Esophagus squamous epithelium (tissue), 5 donors: ENCODE data around the gene RASA3. TPM values are rescaled to one million over a fixed set of nuclear protein-coding genes. Genes with fewer than 3 reads are reported as not detected.

Source experiments
- DNase-seq: peaks from one replicate; lab custom pipeline; 2025; lab: John Stamatoyannopoulos, UW
- H3K27ac ChIP-seq, 4 donors: fragments of 200-600 bp; sonication (generic); one replicate each; pipeline ENCODE4 v1.5.1; 2016 to 2019; ENCODE audit warnings: mild to moderate bottlenecking in 1 of 4
- H3K27me3 ChIP-seq, 4 donors: fragments of 200-600 bp; sonication (generic); 1 replicate in 3 of 4; 2 replicates in 1 of 4; pipeline versions ENCODE4 v1.5.1 to v1.6.0; 2017 to 2021; ENCODE audit warnings: antibody characterized with exemption in 1 of 4
- H3K36me3 ChIP-seq, 3 donors: fragments of 200-600 bp; sonication (generic); one replicate each; pipeline ENCODE4 v1.5.1; 2016 to 2019
- H3K4me1 ChIP-seq, 3 donors: fragments of 200-600 bp; sonication (generic); one replicate each; pipeline ENCODE4 v1.5.1; 2017 to 2019
- H3K4me3 ChIP-seq, 4 donors: fragments of 200-600 bp; sonication (generic); 1 replicate in 3 of 4; 2 replicates in 1 of 4; pipeline ENCODE4 v1.5.1; 2016 to 2019; ENCODE audit warnings: mild to moderate bottlenecking in 2 of 4, moderate library complexity in 1 of 4
- H3K9me3 ChIP-seq, 3 donors: fragments of 200-600 bp; sonication (generic); one replicate each; pipeline ENCODE4 v1.5.1; 2016 to 2019
- POLR2A ChIP-seq, 4 donors: fragments of 450-650 bp; IDR thresholded peaks; one replicate each; pipeline ENCODE4 v1.6.1; 2017; ENCODE audit warnings: antibody characterized with exemption in 4 of 4, mild to moderate bottlenecking in 4 of 4, moderate library complexity in 3 of 4
- WGBS, 2 donors: methylation state at CpG; one replicate each; pipeline ENCODE4 v1.1.5; 2018; 5-methylcytosine and 5-hydroxymethylcytosine counted together
- intact Hi-C: fragments of 100-400 bp; cut with DNase I; formaldehyde crosslinking; loops from one replicate; pipeline ENCODE4 v1.15.0; 2022
- total RNA-seq, 4 donors: library from RNA; depleted of rRNA; stranded (reverse); fragments of >200 nt; gene quantifications; one replicate each; pipeline ENCODE4 v1.1.0, GENCODE V29; 2016
- TF ChIP-seq, protein P1 (sequence below), 6 experiments: fragments of 450-650 bp in 4 of 6; fragments of 200-600 bp in 2 of 6; sonication (generic) in 2 of 6; IDR thresholded peaks; one replicate each; pipeline ENCODE4 v1.5.1; 2016 to 2019; ENCODE audit warnings: antibody characterized with exemption in 6 of 6, mild to moderate bottlenecking in 4 of 6, moderate library complexity in 4 of 6
- donor health status: DM: yes; HTN: yes; CAD: no.

Gene RASA3
- total RNA-seq, 4 donors from 2014 or later: 1.4 to 8.8 (median 3.1) TPM

- Histone ChIP-seq H3K4me1 (peaks cover 10 to 29% (median 21%) of the 10 kb centered on the region in 3 donors), H3K9me3 (no peaks in the 10 kb centered on the region), H3K4me3 (no peak overlapping the region), H3K27me3 (peaks cover 0 to 3% (median 0%) of the 10 kb centered on the region in 4 donors), H3K36me3 (no peaks in the 10 kb centered on the region), H3K27ac (no peak overlapping the region)
- DNase-seq: no peak
- 15 to 40% methylated on average over 4 of the region's 17 CpGs for WGBS, 2 donors
- intact Hi-C loops: no loop called here
- no peak for TF ChIP-seq POLR2A (IDR thresholded peaks at IDR 0.05)
- TF ChIP-seq, protein P1, sequence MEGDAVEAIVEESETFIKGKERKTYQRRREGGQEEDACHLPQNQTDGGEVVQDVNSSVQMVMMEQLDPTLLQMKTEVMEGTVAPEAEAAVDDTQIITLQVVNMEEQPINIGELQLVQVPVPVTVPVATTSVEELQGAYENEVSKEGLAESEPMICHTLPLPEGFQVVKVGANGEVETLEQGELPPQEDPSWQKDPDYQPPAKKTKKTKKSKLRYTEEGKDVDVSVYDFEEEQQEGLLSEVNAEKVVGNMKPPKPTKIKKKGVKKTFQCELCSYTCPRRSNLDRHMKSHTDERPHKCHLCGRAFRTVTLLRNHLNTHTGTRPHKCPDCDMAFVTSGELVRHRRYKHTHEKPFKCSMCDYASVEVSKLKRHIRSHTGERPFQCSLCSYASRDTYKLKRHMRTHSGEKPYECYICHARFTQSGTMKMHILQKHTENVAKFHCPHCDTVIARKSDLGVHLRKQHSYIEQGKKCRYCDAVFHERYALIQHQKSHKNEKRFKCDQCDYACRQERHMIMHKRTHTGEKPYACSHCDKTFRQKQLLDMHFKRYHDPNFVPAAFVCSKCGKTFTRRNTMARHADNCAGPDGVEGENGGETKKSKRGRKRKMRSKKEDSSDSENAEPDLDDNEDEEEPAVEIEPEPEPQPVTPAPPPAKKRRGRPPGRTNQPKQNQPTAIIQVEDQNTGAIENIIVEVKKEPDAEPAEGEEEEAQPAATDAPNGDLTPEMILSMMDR (IDR thresholded peaks at IDR 0.05): peak; percentile 26 to 76 (median 66)
Observed at GRCh38 chr13:113947311-113948033, 185.0 kb downstream of the RASA3 start.

DNA sequence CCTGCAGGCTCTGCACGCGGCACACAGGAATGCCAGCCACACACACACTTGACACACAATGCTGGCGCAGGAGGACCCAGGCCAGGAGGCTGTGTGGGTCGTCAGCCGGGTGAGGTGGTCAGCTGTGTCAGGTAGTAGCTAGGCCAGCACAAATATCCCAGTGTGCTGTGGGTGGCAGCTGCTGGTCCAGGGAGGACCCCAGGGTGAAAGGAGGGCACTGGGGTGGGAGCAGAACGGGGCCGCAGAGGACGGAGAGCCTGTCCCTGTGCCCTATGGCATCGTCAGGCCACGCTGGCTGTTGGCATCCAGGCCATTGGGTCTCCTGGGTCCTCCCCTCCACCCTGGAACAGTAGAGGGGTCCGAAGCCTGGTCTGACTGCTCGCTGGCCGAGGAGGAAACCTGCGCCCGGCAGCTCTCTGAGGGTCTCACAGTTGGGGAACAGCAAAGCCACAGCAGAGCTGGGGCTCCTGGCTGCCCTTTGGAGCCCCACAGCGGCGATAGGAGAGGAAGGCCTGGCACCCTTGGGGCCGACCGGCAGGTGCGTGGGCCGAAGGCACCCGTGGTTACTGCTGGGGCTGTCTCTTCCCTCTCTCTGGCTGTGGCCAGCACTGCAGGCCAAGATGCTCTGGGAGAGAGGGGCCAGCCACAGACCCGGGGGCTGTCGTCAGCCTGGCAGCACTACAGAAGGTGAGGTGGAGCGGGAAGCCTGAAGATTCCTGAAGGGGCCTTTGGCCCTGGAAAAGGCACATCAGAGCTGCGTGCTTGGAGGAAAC is 185.8 kb downstream of the RASA3 start:
- intact Hi-C loops: no loop called here
- Histone ChIP-seq H3K9me3 (no peaks in the 10 kb centered on the region), H3K27ac (no peak overlapping the region), H3K36me3 (no peaks in the 10 kb centered on the region), H3K4me1 (peaks cover 9 to 26% (median 21%) of the 10 kb centered on the region in 3 donors), H3K27me3 (no peaks in the 10 kb centered on the region), H3K4me3 (no peak overlapping the region)
- no peak for DNase-seq
- WGBS, 2 donors: 76 to 80% methylated on average over 14 to 19 of the region's 26 CpGs
- no peak for TF ChIP-seq POLR2A (IDR thresholded peaks at IDR 0.05)
- TF ChIP-seq, protein P1 (IDR thresholded peaks at IDR 0.05): no peak

DNA sequence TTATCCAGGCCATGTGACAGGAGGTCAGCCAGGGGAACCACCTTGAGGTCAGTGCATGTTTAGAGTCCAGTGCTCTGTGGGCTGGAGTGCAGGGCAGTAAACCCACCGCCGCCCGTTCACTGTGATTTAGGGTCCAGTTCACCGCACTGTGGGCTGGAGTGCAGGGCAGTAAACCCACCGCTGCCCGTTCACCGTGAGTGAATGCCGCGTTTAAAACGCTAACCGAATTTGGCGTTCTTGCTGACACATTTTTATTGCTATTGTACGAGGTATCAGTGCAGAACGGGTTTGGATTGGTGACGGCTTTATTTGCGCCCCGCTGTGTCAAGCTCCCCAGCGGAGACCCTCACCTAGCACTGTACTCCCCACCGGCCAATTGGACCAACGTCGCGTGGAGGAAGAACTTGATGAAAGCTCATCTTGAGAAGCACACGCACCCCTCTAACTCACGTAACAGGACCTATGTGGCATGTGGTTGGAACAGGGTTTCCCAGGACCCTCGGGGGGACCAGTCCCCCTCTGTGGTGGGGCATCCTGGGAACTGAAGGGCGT is 186.5 kb downstream of the RASA3 start:
- DNase-seq: no peak
- H3K27me3 ChIP-seq: no peaks in the 10 kb centered on the region
- 88 to 94% methylated on average over 20 of the region's 26 CpGs for WGBS, 2 donors
- no peaks in the 10 kb centered on the region for H3K36me3 ChIP-seq
- no peak overlapping the region for H3K4me3 ChIP-seq
- intact Hi-C loops: no loop called here
- no peaks in the 10 kb centered on the region for H3K9me3 ChIP-seq
- peaks cover 4 to 19% (median 14%) of the 10 kb centered on the region in 3 donors for H3K4me1 ChIP-seq
- H3K27ac ChIP-seq: no peak overlapping the region
- TF ChIP-seq, protein P1 (IDR thresholded peaks at IDR 0.05): no peak
- TF ChIP-seq POLR2A (IDR thresholded peaks at IDR 0.05): no peak

DNA sequence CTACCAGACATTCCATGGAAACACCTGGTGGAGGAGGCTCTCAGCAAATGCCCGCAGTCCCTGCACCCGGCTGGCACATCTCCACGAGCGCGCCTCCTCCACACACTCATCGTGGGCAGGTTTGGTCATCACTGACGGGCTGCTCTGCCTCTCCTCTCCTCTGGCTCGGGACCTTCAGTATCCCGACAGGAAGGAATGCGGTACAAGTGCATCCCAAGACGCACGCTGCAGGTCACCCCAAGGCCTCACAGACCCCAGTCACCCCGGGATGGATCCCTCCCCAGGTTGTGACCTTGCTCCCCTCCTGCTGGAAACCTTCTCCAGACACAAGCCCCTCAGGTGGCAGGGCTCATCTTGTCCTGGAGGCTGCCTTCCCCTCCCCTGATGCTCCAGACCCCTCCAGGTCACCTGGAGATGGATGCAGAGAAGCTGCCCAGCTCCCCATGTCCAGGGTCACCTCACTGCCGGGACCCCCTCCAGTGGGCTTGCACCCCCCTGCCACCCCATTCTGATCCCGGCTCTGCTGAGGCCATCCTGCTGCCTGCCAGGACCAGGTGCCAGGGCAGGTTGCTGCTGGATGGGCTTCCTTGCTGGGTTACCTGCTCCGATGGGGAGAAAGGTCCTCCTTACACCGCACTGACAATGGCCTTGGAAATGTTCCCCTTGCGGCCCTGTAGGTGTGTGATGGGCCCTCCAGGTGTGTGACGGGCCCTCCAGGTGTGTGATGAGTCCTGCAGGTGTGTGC is 188.4 kb downstream of the RASA3 start:
- no peak overlapping the region for H3K4me3 ChIP-seq
- H3K36me3 ChIP-seq: no peaks in the 10 kb centered on the region
- DNase-seq: no peak
- WGBS, 2 donors: 86 to 97% methylated on average over 7 to 9 of the region's 19 CpGs
- H3K9me3 ChIP-seq: no peaks in the 10 kb centered on the region
- TF ChIP-seq, protein P1 (IDR thresholded peaks at IDR 0.05): no peak
- no peak for TF ChIP-seq POLR2A (IDR thresholded peaks at IDR 0.05)
- peaks cover 4 to 15% (median 9%) of the 10 kb centered on the region in 3 donors for H3K4me1 ChIP-seq
- H3K27me3 ChIP-seq: peaks cover 0 to 12% (median 0%) of the 10 kb centered on the region in 4 donors
- intact Hi-C loops: no loop called here
- H3K27ac ChIP-seq: no peak overlapping the region
